HCEC 1CT (cell line): ENCODE data around the gene AHI1.

Experiments
- DNase-seq: peaks from one replicate; pipeline ENCODE4 v3.0.0-alpha.2; 2017

AHI1 gene

GRCh38 chr6:135449246-135449645 is 48.3 kb downstream of the AHI1 start:
- no peak for DNase-seq

- DNase-seq: no peak
Observed at GRCh38 chr6:135440087-135440792, 57.3 kb downstream of the AHI1 start.

- DNase-seq: no peak
Observed at GRCh38 chr6:135439549-135439948, 58.0 kb downstream of the AHI1 start.

GRCh38 chr6:135438907-135439535 is 58.5 kb downstream of the AHI1 start:
- DNase-seq: peak; percentile 57

- DNase-seq: no peak
Observed at GRCh38 chr6:135434991-135435390, 62.5 kb downstream of the AHI1 start.

GRCh38 chr6:135434095-135434494 is 63.4 kb downstream of the AHI1 start:
- no peak for DNase-seq

- no peak for DNase-seq
Observed at GRCh38 chr6:135428078-135428477, 69.5 kb downstream of the AHI1 start.

GRCh38 chr6:135426833-135427232 is 70.7 kb downstream of the AHI1 start:
- no peak for DNase-seq

- DNase-seq: no peak
Observed at GRCh38 chr6:135424385-135424784, 73.2 kb downstream of the AHI1 start.

- DNase-seq: peak; percentile 36
Observed at GRCh38 chr6:135423649-135424128, 73.9 kb downstream of the AHI1 start.

GRCh38 chr6:135419162-135419561 is 78.4 kb downstream of the AHI1 start:
- peak; percentile 31 for DNase-seq

GRCh38 chr6:135418040-135418760 is 79.3 kb downstream of the AHI1 start:
- DNase-seq: no peak

GRCh38 chr6:135412761-135413160 is 84.8 kb downstream of the AHI1 start:
- DNase-seq: no peak

- DNase-seq: no peak
Observed at GRCh38 chr6:135411849-135412248, 85.7 kb downstream of the AHI1 start.

- no peak for DNase-seq
Observed at GRCh38 chr6:135411339-135411738, 86.2 kb downstream of the AHI1 start.

GRCh38 chr6:135410856-135411255 is 86.7 kb downstream of the AHI1 start:
- DNase-seq: no peak

GRCh38 chr6:135403584-135403983 is 94.0 kb downstream of the AHI1 start:
- DNase-seq: no peak

- DNase-seq: no peak
Observed at GRCh38 chr6:135402311-135402710, 95.2 kb downstream of the AHI1 start.

- DNase-seq: no peak
Observed at GRCh38 chr6:135397172-135397952, 100.2 kb downstream of the AHI1 start.

GRCh38 chr6:135395136-135395535 is 102.4 kb downstream of the AHI1 start:
- DNase-seq: no peak

GRCh38 chr6:135393289-135393688 is 104.3 kb downstream of the AHI1 start:
- DNase-seq: no peak

- DNase-seq: no peak
Observed at GRCh38 chr6:135390458-135390857, 107.1 kb downstream of the AHI1 start.

- no peak for DNase-seq
Observed at GRCh38 chr6:135385299-135385698, 112.2 kb downstream of the AHI1 start.
